Panc1 (cell line): ENCODE measurements around the gene FAM83F.

Experiments
- POLR2AphosphoS5 ChIP-seq: IDR thresholded peaks from 2 replicates; pipeline ENCODE4 v1.6.1; 2012; ENCODE audit warnings: mild to moderate bottlenecking, low read depth, low read length, moderate library complexity
- TCF7L2 ChIP-seq: IDR thresholded peaks from 2 replicates; pipeline ENCODE4 v1.6.1; 2011; ENCODE audit warnings: mild to moderate bottlenecking, low read depth, low read length, inconsistent platforms
- TF ChIP-seq, protein P1 (sequence below): fragments of 450-650 bp; IDR thresholded peaks from 2 replicates; pipeline ENCODE4 v1.5.1; 2017; ENCODE audit warnings: mild to moderate bottlenecking
- TF ChIP-seq, protein P2 (sequence below), 2 experiments: IDR thresholded peaks; 2 replicates each; pipeline ENCODE4 v1.6.1; 2011 to 2012; ENCODE audit warnings: low read depth in 2 of 2, control low read depth in 1 of 2, low read length in 1 of 2, mild to moderate bottlenecking in 1 of 2, moderate library complexity in 1 of 2; ENCODE audit not compliant: insufficient read depth in 1 of 2

DNA sequence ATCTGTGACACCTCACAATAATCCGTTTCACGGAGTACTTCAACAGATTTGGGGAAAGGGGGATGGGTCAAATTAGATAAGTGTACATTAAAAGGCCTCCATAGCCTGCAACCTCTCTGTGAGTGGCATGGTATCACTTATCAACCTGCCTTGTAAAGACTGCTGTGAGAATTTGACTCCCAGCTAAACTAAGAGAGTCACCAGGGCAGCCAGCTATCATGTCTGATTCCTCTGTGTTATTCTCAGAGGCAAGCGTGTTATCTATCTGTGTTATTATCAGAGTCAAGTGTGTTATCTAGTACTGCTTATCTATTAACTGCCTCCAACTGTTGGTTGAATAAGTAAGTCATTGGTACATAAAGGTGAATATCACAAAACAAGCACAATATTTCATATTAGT lies 4.1 kb upstream of the FAM83F start:
- TF ChIP-seq, protein P1, sequence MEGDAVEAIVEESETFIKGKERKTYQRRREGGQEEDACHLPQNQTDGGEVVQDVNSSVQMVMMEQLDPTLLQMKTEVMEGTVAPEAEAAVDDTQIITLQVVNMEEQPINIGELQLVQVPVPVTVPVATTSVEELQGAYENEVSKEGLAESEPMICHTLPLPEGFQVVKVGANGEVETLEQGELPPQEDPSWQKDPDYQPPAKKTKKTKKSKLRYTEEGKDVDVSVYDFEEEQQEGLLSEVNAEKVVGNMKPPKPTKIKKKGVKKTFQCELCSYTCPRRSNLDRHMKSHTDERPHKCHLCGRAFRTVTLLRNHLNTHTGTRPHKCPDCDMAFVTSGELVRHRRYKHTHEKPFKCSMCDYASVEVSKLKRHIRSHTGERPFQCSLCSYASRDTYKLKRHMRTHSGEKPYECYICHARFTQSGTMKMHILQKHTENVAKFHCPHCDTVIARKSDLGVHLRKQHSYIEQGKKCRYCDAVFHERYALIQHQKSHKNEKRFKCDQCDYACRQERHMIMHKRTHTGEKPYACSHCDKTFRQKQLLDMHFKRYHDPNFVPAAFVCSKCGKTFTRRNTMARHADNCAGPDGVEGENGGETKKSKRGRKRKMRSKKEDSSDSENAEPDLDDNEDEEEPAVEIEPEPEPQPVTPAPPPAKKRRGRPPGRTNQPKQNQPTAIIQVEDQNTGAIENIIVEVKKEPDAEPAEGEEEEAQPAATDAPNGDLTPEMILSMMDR = no peak
- TF ChIP-seq TCF7L2 (no peak), POLR2AphosphoS5 (no peak)
- TF ChIP-seq, protein P2, sequence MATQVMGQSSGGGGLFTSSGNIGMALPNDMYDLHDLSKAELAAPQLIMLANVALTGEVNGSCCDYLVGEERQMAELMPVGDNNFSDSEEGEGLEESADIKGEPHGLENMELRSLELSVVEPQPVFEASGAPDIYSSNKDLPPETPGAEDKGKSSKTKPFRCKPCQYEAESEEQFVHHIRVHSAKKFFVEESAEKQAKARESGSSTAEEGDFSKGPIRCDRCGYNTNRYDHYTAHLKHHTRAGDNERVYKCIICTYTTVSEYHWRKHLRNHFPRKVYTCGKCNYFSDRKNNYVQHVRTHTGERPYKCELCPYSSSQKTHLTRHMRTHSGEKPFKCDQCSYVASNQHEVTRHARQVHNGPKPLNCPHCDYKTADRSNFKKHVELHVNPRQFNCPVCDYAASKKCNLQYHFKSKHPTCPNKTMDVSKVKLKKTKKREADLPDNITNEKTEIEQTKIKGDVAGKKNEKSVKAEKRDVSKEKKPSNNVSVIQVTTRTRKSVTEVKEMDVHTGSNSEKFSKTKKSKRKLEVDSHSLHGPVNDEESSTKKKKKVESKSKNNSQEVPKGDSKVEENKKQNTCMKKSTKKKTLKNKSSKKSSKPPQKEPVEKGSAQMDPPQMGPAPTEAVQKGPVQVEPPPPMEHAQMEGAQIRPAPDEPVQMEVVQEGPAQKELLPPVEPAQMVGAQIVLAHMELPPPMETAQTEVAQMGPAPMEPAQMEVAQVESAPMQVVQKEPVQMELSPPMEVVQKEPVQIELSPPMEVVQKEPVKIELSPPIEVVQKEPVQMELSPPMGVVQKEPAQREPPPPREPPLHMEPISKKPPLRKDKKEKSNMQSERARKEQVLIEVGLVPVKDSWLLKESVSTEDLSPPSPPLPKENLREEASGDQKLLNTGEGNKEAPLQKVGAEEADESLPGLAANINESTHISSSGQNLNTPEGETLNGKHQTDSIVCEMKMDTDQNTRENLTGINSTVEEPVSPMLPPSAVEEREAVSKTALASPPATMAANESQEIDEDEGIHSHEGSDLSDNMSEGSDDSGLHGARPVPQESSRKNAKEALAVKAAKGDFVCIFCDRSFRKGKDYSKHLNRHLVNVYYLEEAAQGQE (IDR thresholded peaks at IDR 0.05; ENCODE audit: insufficient read depth in 1 of 2, low read depth in 2 of 2, low read length in 1 of 2) = no peak
